EL (cell line): Measurements from ENCODE around the gene RPH3AL.

ENCODE experiments used
- DNase-seq: peaks from one replicate; pipeline ENCODE4 v3.0.0-alpha.2; 2016

RPH3AL gene

GRCh38 chr17:353213-353837, 718 bp upstream of the RPH3AL start:
- no peak for DNase-seq

- DNase-seq: no peak
These were observed 659 bp downstream of the RPH3AL start for GRCh38 chr17:351875-352420.

GRCh38 chr17:351449-351738, 1.2 kb downstream of the RPH3AL start:
- no peak for DNase-seq

- DNase-seq: peak; percentile 46
These were observed 1.7 kb downstream of the RPH3AL start for GRCh38 chr17:350706-351448.

GRCh38 chr17:349666-350065, 2.9 kb downstream of the RPH3AL start:
- DNase-seq: no peak

GRCh38 chr17:348692-349425, 3.7 kb downstream of the RPH3AL start:
- DNase-seq: no peak

- no peak for DNase-seq
These were observed 4.6 kb downstream of the RPH3AL start for GRCh38 chr17:348012-348411.

- no peak for DNase-seq
These were observed 5.2 kb downstream of the RPH3AL start for GRCh38 chr17:347309-347899.

GRCh38 chr17:345992-346785, 6.4 kb downstream of the RPH3AL start:
- DNase-seq: no peak

- DNase-seq: no peak
These were observed 7.3 kb downstream of the RPH3AL start for GRCh38 chr17:345261-345660.

- DNase-seq: no peak
These were observed 8.5 kb downstream of the RPH3AL start for GRCh38 chr17:343875-344752.

- no peak for DNase-seq
These were observed 9.4 kb downstream of the RPH3AL start for GRCh38 chr17:343211-343610.

- no peak for DNase-seq
These were observed 12.5 kb downstream of the RPH3AL start for GRCh38 chr17:340074-340473.

- DNase-seq: no peak
These were observed 13.2 kb downstream of the RPH3AL start for GRCh38 chr17:339193-340061.

- DNase-seq: no peak
These were observed 14.0 kb downstream of the RPH3AL start for GRCh38 chr17:338442-339192.

- DNase-seq: no peak
These were observed 14.7 kb downstream of the RPH3AL start for GRCh38 chr17:337866-338265.

GRCh38 chr17:337453-337852, 15.2 kb downstream of the RPH3AL start:
- no peak for DNase-seq

GRCh38 chr17:337022-337420, 15.6 kb downstream of the RPH3AL start:
- DNase-seq: no peak

GRCh38 chr17:336110-337021, 16.2 kb downstream of the RPH3AL start:
- DNase-seq: no peak
